Activated CD4-positive, alpha-beta T cell treated with anti-CD3 and anti-CD28 coated beads for 48 hours (primary cell): ENCODE measurements around the gene SCO2.
A peak's percentile ranks its signal among the peaks of the same experiment; 100 is the strongest.

ENCODE experiments used
- DNase-seq: peaks from one replicate; pipeline ENCODE4 v3.0.0-alpha.2; 2020

The SCO2 gene

DNA sequence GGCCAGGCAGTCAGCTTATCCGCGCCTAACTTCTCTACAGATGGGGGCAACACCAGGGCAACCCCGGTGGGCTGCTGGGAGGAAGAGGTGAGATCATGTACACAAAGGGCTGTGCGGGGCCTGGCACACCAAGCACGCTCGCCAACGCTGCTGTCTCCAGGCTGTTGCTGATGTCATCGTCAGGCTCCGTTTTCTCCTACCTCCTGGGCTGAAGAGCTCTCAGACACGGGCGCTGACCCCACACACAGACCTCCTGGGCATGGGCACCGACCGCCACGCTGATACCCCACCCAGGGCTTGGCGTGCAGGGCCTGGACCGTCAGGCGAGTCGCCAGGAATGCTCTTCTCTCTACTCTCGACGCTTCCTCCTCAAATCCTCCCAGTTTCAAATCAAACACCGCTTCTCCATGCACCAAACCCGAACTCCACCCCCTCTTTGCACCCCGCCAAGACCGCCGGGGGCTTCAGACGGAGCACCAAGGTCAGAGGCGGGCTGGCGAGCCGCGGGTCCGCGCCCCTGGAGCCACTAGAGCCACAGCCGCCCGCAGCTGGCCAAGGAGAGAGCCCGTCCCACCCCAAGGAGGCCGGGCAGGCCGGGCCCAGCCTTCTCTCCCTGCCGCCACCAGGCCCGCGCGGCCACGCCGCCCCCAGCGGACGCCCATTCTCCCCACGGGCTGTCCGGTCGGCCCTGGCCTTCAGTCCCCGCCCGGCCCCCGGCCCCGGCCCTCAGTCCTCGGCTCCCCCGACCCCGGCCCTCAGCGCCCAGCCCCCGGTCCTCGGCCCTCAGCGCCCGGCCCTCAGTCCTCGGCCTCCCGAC, 51.3 kb downstream of the SCO2 start:
- DNase-seq, result peak; percentile 64
